ENCODE data around the gene PC. TPM values are rescaled to one million over a fixed set of nuclear protein-coding genes. Genes with fewer than 3 reads are reported as not detected.

Gene PC
- total and polyA plus RNA-seq, 9 of the 15 experiments (the other 6 are each of a cell fraction or from before 2014, with no cell fraction given), result 0.94 to 38.0 (median 8.7) TPM

- no peak for TF ChIP-seq ZNF3 (CRISPR knock-in tag; IDR thresholded peaks at IDR 0.05)
- no peak for TF ChIP-seq MIER1 (IDR thresholded peaks at IDR 0.05; ENCODE audit: low read depth)
- TF ChIP-seq, protein P1, sequence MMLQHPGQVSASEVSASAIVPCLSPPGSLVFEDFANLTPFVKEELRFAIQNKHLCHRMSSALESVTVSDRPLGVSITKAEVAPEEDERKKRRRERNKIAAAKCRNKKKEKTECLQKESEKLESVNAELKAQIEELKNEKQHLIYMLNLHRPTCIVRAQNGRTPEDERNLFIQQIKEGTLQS (IDR thresholded peaks at IDR 0.05), result no peak
- TF ChIP-seq, protein P1 (CRISPR knock-in tag; conservative IDR thresholded peaks at IDR 0.05), result peak; percentile 83
- peak; percentile 80; the same call in 1 of the 2 replicates for TF ChIP-seq TGIF2 (CRISPR knock-in tag; IDR thresholded peaks at IDR 0.05)
- TF ChIP-seq, protein P2, sequence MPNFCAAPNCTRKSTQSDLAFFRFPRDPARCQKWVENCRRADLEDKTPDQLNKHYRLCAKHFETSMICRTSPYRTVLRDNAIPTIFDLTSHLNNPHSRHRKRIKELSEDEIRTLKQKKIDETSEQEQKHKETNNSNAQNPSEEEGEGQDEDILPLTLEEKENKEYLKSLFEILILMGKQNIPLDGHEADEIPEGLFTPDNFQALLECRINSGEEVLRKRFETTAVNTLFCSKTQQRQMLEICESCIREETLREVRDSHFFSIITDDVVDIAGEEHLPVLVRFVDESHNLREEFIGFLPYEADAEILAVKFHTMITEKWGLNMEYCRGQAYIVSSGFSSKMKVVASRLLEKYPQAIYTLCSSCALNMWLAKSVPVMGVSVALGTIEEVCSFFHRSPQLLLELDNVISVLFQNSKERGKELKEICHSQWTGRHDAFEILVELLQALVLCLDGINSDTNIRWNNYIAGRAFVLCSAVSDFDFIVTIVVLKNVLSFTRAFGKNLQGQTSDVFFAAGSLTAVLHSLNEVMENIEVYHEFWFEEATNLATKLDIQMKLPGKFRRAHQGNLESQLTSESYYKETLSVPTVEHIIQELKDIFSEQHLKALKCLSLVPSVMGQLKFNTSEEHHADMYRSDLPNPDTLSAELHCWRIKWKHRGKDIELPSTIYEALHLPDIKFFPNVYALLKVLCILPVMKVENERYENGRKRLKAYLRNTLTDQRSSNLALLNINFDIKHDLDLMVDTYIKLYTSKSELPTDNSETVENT (CRISPR knock-in tag; IDR thresholded peaks at IDR 0.05), result peak; percentile 61; the same call in 1 of the 2 replicates
- TF ChIP-seq KLF13 (tag; IDR thresholded peaks at IDR 0.05; ENCODE audit: borderline replicate concordance, low read depth), result no peak
- no peak for TF ChIP-seq PCBP1 (IDR thresholded peaks at IDR 0.05; ENCODE audit: low read depth, low read length, poor library complexity, severe bottlenecking)
- TF ChIP-seq ARHGAP35 (IDR thresholded peaks at IDR 0.05; ENCODE audit: partially characterized antibody), result no peak
- TF ChIP-seq ZNF23 (CRISPR knock-in tag; IDR thresholded peaks at IDR 0.05), result no peak
- TF ChIP-seq PRMT5 (CRISPR knock-in tag; IDR thresholded peaks at IDR 0.05), result no peak
- TF ChIP-seq WHSC1 (IDR thresholded peaks at IDR 0.05; ENCODE audit: low read length), result no peak
- TF ChIP-seq, protein P3, sequence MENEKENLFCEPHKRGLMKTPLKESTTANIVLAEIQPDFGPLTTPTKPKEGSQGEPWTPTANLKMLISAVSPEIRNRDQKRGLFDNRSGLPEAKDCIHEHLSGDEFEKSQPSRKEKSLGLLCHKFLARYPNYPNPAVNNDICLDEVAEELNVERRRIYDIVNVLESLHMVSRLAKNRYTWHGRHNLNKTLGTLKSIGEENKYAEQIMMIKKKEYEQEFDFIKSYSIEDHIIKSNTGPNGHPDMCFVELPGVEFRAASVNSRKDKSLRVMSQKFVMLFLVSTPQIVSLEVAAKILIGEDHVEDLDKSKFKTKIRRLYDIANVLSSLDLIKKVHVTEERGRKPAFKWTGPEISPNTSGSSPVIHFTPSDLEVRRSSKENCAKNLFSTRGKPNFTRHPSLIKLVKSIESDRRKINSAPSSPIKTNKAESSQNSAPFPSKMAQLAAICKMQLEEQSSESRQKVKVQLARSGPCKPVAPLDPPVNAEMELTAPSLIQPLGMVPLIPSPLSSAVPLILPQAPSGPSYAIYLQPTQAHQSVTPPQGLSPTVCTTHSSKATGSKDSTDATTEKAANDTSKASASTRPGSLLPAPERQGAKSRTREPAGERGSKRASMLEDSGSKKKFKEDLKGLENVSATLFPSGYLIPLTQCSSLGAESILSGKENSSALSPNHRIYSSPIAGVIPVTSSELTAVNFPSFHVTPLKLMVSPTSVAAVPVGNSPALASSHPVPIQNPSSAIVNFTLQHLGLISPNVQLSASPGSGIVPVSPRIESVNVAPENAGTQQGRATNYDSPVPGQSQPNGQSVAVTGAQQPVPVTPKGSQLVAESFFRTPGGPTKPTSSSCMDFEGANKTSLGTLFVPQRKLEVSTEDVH (IDR thresholded peaks at IDR 0.05; ENCODE audit: low read depth, partially characterized antibody), result peak; percentile 51
- TF ChIP-seq MAZ (CRISPR knock-in tag; conservative IDR thresholded peaks at IDR 0.05 in 1 of 2, IDR thresholded peaks at IDR 0.05 in 1 of 2), result peak; percentile 81 to 94; a peak in 3 of 4 replicates
- no peak for TF ChIP-seq CTCFL (IDR thresholded peaks at IDR 0.05; ENCODE audit: borderline replicate concordance, insufficient read depth, low read depth, low read length, poor library complexity, severe bottlenecking)
- peak; percentile 92 for TF ChIP-seq CXXC5 (CRISPR knock-in tag; IDR thresholded peaks at IDR 0.05)
- peak; percentile 80; the same call in 1 of the 2 replicates for TF ChIP-seq JUN (IDR thresholded peaks at IDR 0.05; ENCODE audit: borderline replicate concordance, low read depth, low read length)
- no peak; the same call in 1 of the 2 replicates for TF ChIP-seq JUN (CRISPR knock-in tag; IDR thresholded peaks at IDR 0.05; ENCODE audit: borderline replicate concordance)
- peak; percentile 31 for TF ChIP-seq POLR2B (IDR thresholded peaks at IDR 0.05; ENCODE audit: low read depth, partially characterized antibody)
These were observed at the start of gene PC (continued) for GRCh38 chr11:66958232-66958955.
